ENCODE results near the gene ZNF568. TPM values are rescaled to one million over a fixed set of nuclear protein-coding genes. Genes with fewer than 3 reads are reported as not detected.
A peak's percentile ranks its signal among the peaks of the same experiment; 100 is the strongest.

The ZNF568 gene
- total and polyA plus RNA-seq, 2 of the 4 experiments (the other 2 are of a cell fraction), result 3.0 to 7.3 TPM

DNA sequence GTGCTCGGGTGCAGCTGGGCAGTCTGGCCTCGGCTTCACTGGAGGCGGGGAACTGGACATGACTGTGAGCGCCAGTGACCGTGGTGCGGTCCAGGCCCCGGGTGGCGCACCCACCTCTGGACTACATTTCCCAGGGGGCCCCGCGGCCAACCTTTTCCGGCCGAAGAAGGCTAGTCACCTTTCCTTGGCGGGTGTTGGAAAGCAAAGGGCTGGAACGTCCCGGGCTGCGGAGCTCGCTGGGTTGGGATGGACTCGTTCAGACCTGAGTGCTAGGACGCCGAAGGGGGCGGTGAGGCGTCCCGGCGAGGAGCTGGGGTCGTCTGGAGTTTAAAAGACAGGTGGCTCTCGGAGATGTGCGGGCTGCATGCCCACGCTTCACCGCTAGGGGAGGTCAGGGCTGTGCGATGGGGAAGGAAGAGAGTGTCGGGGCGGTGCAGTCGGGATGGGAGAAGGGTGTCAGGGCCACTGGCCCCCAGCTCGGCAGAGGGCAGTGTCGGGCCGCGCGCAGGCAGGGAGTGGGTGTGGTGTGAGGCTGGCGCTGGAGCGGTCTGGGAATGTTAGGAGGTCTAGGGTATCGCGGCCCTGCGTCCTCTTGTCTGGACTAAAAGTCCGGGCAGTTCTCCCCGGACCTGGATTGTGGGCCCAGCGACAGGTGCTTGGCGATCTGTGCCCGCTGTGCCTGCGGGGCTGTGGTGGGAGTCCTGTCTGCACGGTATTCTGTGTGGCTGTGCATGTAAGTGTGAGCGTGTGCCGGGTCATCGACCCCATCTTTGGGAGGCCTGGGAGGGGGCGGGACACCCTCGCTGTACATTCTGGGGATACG, 57.1 kb downstream of the ZNF568 start:
- H3K27me3 ChIP-seq (ENCODE audit: control insufficient read depth, insufficient read depth, low read length), result no peaks in the 10 kb centered on the region
- CTCF ChIA-PET, result interaction anchor here (0.5 to 1.0 kb wide), 4 partner anchors 22 to 600 kb away, joined by 3 to 5 read pairs (median 3); no protein-coding TSS in a partner anchor
- no peak overlapping the region for H4K91ac ChIP-seq (ENCODE audit: insufficient read depth, low read depth, low read length)
- intact Hi-C loops (cut with micrococcal nuclease) (loop anchor here (1.0 to 5.0 kb wide), 3 partner anchors 57 to 494 kb away; partner anchors contain the start of genes ZNF568, ZNF569, ZNF570 and ZNF585B), in situ Hi-C loops (cut with MboI; ENCODE audit: low sequenced_read_pairs) (no loop called here), dilution Hi-C loops (cut with HindIII; ENCODE audit: low sequenced_read_pairs, unreplicated experiment) (no loop called here)
- no peak overlapping the region for H2BK15ac ChIP-seq (ENCODE audit: low read depth, low read length)
- H3K9me3 ChIP-seq (ENCODE audit: control insufficient read depth, insufficient read depth, low read length), result peaks cover 2% of the 10 kb centered on the region; the same call in 1 of the 2 replicates
- peak overlapping the region; percentile 96 for H2AFZ ChIP-seq (replicated peaks; ENCODE audit: low read length, poor library complexity)
- peak overlapping the region; percentile 58 for H2BK5ac ChIP-seq (ENCODE audit: low read depth, low read length, poor library complexity, severe bottlenecking)
- H3K4ac ChIP-seq (ENCODE audit: low read depth, low read length), result peak overlapping the region; percentile 31; the same call in 1 of the 2 replicates
- peak overlapping the region; percentile 96 for H3K4me3 ChIP-seq (ENCODE audit: insufficient read depth, low read depth, low read length)
- ATAC-seq (ENCODE audit: low read depth), result peak; percentile 97
- peaks cover 2 to 5% of the 10 kb centered on the region in 2 experiments; a peak in 1 of 4 replicates for H3K79me1 ChIP-seq (ENCODE audit: low read depth in 1 of 2, low read length in 2 of 2)
- TF ChIP-seq RAD21 (IDR thresholded peaks at IDR 0.05; ENCODE audit: low read length), result peak; percentile 48
- TF ChIP-seq, protein P1, sequence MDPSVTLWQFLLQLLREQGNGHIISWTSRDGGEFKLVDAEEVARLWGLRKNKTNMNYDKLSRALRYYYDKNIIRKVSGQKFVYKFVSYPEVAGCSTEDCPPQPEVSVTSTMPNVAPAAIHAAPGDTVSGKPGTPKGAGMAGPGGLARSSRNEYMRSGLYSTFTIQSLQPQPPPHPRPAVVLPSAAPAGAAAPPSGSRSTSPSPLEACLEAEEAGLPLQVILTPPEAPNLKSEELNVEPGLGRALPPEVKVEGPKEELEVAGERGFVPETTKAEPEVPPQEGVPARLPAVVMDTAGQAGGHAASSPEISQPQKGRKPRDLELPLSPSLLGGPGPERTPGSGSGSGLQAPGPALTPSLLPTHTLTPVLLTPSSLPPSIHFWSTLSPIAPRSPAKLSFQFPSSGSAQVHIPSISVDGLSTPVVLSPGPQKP (IDR thresholded peaks at IDR 0.05; ENCODE audit: borderline replicate concordance, low read depth, low read length), result no peak
- no peak for TF ChIP-seq CHD1 (IDR thresholded peaks at IDR 0.05; ENCODE audit: low read depth, low read length)
- TF ChIP-seq, protein P2, sequence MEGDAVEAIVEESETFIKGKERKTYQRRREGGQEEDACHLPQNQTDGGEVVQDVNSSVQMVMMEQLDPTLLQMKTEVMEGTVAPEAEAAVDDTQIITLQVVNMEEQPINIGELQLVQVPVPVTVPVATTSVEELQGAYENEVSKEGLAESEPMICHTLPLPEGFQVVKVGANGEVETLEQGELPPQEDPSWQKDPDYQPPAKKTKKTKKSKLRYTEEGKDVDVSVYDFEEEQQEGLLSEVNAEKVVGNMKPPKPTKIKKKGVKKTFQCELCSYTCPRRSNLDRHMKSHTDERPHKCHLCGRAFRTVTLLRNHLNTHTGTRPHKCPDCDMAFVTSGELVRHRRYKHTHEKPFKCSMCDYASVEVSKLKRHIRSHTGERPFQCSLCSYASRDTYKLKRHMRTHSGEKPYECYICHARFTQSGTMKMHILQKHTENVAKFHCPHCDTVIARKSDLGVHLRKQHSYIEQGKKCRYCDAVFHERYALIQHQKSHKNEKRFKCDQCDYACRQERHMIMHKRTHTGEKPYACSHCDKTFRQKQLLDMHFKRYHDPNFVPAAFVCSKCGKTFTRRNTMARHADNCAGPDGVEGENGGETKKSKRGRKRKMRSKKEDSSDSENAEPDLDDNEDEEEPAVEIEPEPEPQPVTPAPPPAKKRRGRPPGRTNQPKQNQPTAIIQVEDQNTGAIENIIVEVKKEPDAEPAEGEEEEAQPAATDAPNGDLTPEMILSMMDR (conservative IDR thresholded peaks at IDR 0.05; ENCODE audit: low read depth, low read length), result peak; percentile 54
- no peak for TF ChIP-seq RCOR1 (IDR thresholded peaks at IDR 0.05; ENCODE audit: insufficient replicate concordance, low read length)
- TF ChIP-seq, protein P3, sequence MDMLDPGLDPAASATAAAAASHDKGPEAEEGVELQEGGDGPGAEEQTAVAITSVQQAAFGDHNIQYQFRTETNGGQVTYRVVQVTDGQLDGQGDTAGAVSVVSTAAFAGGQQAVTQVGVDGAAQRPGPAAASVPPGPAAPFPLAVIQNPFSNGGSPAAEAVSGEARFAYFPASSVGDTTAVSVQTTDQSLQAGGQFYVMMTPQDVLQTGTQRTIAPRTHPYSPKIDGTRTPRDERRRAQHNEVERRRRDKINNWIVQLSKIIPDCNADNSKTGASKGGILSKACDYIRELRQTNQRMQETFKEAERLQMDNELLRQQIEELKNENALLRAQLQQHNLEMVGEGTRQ (IDR thresholded peaks at IDR 0.05; ENCODE audit: low read depth, low read length), result no peak
- 0 out of 2 replicates have a peak, but pooled peaks cover 4% of the 10 kb centered on the region for H3K9me1 ChIP-seq (ENCODE audit: insufficient read depth, low read length)
- POLR2A ChIA-PET (ENCODE audit: unreplicated experiment), result no interaction called here
- no peak overlapping the region for H2BK20ac ChIP-seq (ENCODE audit: low read depth, low read length)
- peak overlapping the region; percentile 40; the same call in 1 of the 2 replicates for H3K18ac ChIP-seq (ENCODE audit: low read depth, low read length)
- H4K5ac ChIP-seq (ENCODE audit: low read depth, low read length), result peak overlapping the region; percentile 83
- peak overlapping the region; percentile 76 for H3K9ac ChIP-seq (ENCODE audit: low read depth, low read length)
- no peak overlapping the region for H2AK5ac ChIP-seq (ENCODE audit: low read depth, low read length)
- no peak overlapping the region for H3K23ac ChIP-seq (ENCODE audit: low read depth, low read length)
- H4K20me1 ChIP-seq (ENCODE audit: insufficient read depth, low read length), result no peaks in the 10 kb centered on the region
- no peaks in the 10 kb centered on the region; the same call in 1 of the 2 replicates for H3K4me1 ChIP-seq (ENCODE audit: control insufficient read depth, insufficient read depth, low read length)
- H3K56ac ChIP-seq (ENCODE audit: extremely low read depth, insufficient read depth, low read length), result peak overlapping the region; percentile 48; the same call in 1 of the 2 replicates
- H2AK9ac ChIP-seq (replicated peaks; ENCODE audit: low read depth, low read length, poor library complexity), result peak overlapping the region; percentile 11
- no TSS peak for BruUV-seq (replicated peaks)
- WGBS, 2 experiments (ENCODE audit: extremely low coverage in 2 of 2, insufficient read length in 1 of 2), result 1% methylated on average over 22 of the region's 56 CpGs; no CpG with 5 or more reads in 1 of the 2 experiments
- peak overlapping the region; percentile 75 for H3K27ac ChIP-seq (ENCODE audit: insufficient read depth, low read length)
- H4K8ac ChIP-seq (ENCODE audit: low read depth in 2 of 2, low read length in 2 of 2), result peak overlapping the region; percentile 82 to 87
- H2BK120ac ChIP-seq (ENCODE audit: low read depth, low read length), result no peak overlapping the region
- peak; percentile 50 for DNase-seq
- H3K36me3 ChIP-seq (ENCODE audit: control insufficient read depth, insufficient read depth, low read length), result no peaks in the 10 kb centered on the region
- peak overlapping the region; percentile 96 for H3K4me2 ChIP-seq (ENCODE audit: low read depth, low read length)
- 0 out of 2 replicates have a peak overlapping the region, but pooled peaks have one; percentile 5 for H3K14ac ChIP-seq (replicated peaks; ENCODE audit: low read depth, low read length)
